ENCODE data around the gene ANTXR2. TPM values are rescaled to one million over a fixed set of nuclear protein-coding genes. Genes with fewer than 3 reads are reported as not detected.

The ANTXR2 gene
- total and polyA plus RNA-seq, 2 donors (not counting 3 experiments of a cell fraction or from before 2014, with no cell fraction given), result 6.6 to 64.6 TPM

DNA sequence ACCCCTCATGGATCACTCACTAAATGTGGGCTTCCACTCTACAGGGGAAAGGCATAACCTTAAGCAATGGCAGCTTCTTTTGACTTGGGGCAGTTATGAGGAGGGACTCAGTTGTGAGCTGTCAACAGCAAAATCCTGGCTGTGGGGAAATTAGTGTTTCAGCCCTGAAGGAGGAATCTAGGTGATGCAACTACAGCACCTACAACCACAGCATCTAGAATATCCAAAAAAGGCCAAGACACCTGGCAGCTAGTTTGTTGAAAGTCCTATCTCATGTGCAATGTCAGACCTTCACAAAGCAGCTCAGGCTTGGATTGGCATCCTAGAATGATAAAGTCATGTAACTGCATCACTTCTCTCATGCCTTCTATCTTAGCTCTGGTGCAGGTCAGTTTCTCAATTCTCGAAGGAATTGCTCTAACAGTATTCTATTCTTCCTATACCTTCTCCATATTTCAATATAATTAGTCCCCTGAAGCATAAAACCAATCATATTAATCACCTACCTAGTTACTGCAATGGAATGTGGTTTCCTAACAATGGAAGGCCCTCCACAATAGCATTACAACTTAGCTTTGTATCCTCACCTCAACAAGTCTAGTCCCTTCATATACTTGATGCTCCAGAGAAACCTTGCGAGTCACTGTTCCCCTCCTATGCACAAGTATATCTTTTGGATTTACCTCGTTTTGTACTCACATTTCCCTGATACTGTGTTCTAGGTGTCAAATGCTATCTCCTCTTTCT lies 5.5 kb upstream of the ANTXR2 start:
- no peak for TF ChIP-seq FOS (IDR thresholded peaks at IDR 0.05; ENCODE audit: borderline replicate concordance, insufficient read depth, low read length)
- TF ChIP-seq JUN (IDR thresholded peaks at IDR 0.05; ENCODE audit: borderline replicate concordance, insufficient read depth, insufficient read length, low read depth), result no peak
- TF ChIP-seq, protein P1, sequence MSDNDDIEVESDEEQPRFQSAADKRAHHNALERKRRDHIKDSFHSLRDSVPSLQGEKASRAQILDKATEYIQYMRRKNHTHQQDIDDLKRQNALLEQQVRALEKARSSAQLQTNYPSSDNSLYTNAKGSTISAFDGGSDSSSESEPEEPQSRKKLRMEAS (IDR thresholded peaks at IDR 0.05; ENCODE audit: insufficient read depth, insufficient read length), result no peak
- TF ChIP-seq POLR2AphosphoS5 (IDR thresholded peaks at IDR 0.05; ENCODE audit: insufficient read depth, low read depth, low read length), result no peak
- TF ChIP-seq, protein P2, sequence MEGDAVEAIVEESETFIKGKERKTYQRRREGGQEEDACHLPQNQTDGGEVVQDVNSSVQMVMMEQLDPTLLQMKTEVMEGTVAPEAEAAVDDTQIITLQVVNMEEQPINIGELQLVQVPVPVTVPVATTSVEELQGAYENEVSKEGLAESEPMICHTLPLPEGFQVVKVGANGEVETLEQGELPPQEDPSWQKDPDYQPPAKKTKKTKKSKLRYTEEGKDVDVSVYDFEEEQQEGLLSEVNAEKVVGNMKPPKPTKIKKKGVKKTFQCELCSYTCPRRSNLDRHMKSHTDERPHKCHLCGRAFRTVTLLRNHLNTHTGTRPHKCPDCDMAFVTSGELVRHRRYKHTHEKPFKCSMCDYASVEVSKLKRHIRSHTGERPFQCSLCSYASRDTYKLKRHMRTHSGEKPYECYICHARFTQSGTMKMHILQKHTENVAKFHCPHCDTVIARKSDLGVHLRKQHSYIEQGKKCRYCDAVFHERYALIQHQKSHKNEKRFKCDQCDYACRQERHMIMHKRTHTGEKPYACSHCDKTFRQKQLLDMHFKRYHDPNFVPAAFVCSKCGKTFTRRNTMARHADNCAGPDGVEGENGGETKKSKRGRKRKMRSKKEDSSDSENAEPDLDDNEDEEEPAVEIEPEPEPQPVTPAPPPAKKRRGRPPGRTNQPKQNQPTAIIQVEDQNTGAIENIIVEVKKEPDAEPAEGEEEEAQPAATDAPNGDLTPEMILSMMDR (IDR thresholded peaks at IDR 0.05; ENCODE audit: extremely low read depth in 1 of 2, insufficient read depth in 1 of 2, low read depth in 1 of 2, low read length in 2 of 2), result no peak
- TF ChIP-seq POLR2A (IDR thresholded peaks at IDR 0.05; ENCODE audit: low read depth, low read length), result no peak
- no peak overlapping the region for H3K27ac ChIP-seq (ENCODE audit: insufficient read depth, low read depth, low read length)
- H3K79me2 ChIP-seq (ENCODE audit: control insufficient read depth, insufficient read depth, low read length), result no peaks in the 10 kb centered on the region
- H3K4me2 ChIP-seq (ENCODE audit: insufficient read depth, low read length), result no peak overlapping the region
- dilution Hi-C loops (cut with MboI; ENCODE audit: extremely low pct_ligation_motif_present, low sequenced_read_pairs), result no loop called here
- no peaks in the 10 kb centered on the region for H3K9me3 ChIP-seq (replicated peaks; ENCODE audit: control insufficient read depth, insufficient read depth, low read length)
- H3K27me3 ChIP-seq (ENCODE audit: control insufficient read depth in 2 of 2, insufficient read depth in 2 of 2, low read length in 2 of 2), result no peaks in the 10 kb centered on the region
- no peak overlapping the region for H3K4me3 ChIP-seq (replicated peaks in 1 of 3; ENCODE audit: insufficient read depth in 1 of 3, low read depth in 1 of 3, low read length in 3 of 3)
- ChIA-PET POLR2A (no interaction called here), CTCF (interaction anchor here (1.1 to 1.3 kb wide), 2 partner anchors 20 to 47 kb away, joined by 3 to 4 read pairs; no protein-coding TSS in a partner anchor)
- H3K36me3 ChIP-seq (ENCODE audit: control insufficient read depth in 2 of 2, extremely low read depth in 1 of 2, insufficient read depth in 2 of 2, low read length in 2 of 2), result no peaks in the 10 kb centered on the region
- intact Hi-C loops (cut with micrococcal nuclease), result loop anchor here (10.0 kb wide), 1 partner anchor 256 kb away; the partner anchor contains the start of gene CFAP299
- no peak for DNase-seq (ENCODE audit: low read depth, low spot score)
- FAIRE-seq, result no peak
- no peak overlapping the region for H2AFZ ChIP-seq (ENCODE audit: low read depth, low read length)
- peaks cover 16% of the 10 kb centered on the region for H3K4me1 ChIP-seq (ENCODE audit: control insufficient read depth, extremely low read depth, insufficient read depth, low read length)
- H3K9me1 ChIP-seq (replicated peaks; ENCODE audit: control insufficient read depth, extremely low read depth, insufficient read depth, low read length), result no peaks in the 10 kb centered on the region
- BruUV-seq (replicated peaks), result no TSS peak
- H3K9ac ChIP-seq (replicated peaks; ENCODE audit: extremely low read depth, insufficient read depth, low read length), result no peak overlapping the region
- no peaks in the 10 kb centered on the region for H4K20me1 ChIP-seq (replicated peaks; ENCODE audit: control insufficient read depth, extremely low read depth, insufficient read depth, low read length)

Measured in endothelial cell of umbilical vein (primary cell).